Measurements from ENCODE around the gene SPATS2. TPM values are rescaled to one million over a fixed set of nuclear protein-coding genes. Genes with fewer than 3 reads are reported as not detected.
A peak's percentile ranks its signal among the peaks of the same experiment; 100 is the strongest.

The SPATS2 gene
- total RNA-seq, 1 donor from 2014 or later: 46.3 TPM

DNA sequence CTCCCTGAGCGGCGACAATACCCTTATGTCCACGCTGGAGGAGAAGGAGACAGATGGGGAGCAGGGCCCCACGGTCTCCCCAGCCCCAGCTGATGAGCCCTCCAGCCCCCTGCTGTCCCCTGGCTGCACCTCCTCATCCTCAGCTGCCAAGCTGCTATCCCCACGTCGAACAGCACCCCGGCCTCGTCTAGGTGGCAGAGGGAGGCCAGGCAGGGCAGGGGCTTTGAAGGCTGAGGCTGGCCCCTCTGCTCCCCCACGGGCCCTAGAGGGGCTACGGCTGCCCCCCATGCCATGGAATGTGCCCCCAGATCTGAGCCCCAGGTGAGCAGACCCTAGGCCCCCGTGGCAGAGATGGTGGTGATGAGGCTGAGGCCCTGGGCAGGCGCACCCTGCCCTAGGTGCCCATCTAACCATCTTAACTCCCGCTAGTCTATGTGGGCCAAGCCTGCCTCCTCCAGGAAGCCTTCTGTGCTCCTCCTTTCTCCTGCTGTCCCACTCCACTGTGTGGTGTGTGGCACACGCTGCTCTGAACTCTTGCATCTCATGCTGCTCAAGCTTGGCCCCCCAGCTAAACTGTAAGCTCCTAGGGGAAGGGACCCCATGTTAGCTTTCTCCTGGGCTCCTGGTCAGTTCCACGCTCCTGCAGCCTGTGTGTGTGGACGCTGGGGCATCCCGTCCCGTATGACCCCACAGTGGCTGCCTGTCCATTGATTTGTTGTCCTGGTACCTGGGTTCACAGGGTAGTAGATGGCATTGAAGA, 188.5 kb downstream of the SPATS2 start:
- TF ChIP-seq, protein P1, sequence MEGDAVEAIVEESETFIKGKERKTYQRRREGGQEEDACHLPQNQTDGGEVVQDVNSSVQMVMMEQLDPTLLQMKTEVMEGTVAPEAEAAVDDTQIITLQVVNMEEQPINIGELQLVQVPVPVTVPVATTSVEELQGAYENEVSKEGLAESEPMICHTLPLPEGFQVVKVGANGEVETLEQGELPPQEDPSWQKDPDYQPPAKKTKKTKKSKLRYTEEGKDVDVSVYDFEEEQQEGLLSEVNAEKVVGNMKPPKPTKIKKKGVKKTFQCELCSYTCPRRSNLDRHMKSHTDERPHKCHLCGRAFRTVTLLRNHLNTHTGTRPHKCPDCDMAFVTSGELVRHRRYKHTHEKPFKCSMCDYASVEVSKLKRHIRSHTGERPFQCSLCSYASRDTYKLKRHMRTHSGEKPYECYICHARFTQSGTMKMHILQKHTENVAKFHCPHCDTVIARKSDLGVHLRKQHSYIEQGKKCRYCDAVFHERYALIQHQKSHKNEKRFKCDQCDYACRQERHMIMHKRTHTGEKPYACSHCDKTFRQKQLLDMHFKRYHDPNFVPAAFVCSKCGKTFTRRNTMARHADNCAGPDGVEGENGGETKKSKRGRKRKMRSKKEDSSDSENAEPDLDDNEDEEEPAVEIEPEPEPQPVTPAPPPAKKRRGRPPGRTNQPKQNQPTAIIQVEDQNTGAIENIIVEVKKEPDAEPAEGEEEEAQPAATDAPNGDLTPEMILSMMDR (IDR thresholded peaks at IDR 0.05; ENCODE audit: insufficient read depth, low read depth, low read length): no peak
- TF ChIP-seq EZH2 (IDR thresholded peaks at IDR 0.05; ENCODE audit: insufficient read depth, low read length): no peak
- Histone ChIP-seq H3K9me3 (ENCODE audit: insufficient read depth, low read depth, low read length) (no peaks in the 10 kb centered on the region), H2AFZ (ENCODE audit: low read depth, low read length) (no peak overlapping the region), H3K4me3 (ENCODE audit: insufficient read depth, low read depth, low read length) (no peak overlapping the region), H4K20me1 (ENCODE audit: insufficient read depth, low read length) (no peaks in the 10 kb centered on the region), H3K27me3 (ENCODE audit: insufficient read depth, low read length) (peaks cover 10% of the 10 kb centered on the region), H3K79me2 (ENCODE audit: insufficient read depth, low read length) (no peaks in the 10 kb centered on the region), H3K4me1 (ENCODE audit: insufficient read depth, low read length) (no peaks in the 10 kb centered on the region), H3K36me3 (ENCODE audit: insufficient read depth, low read length) (peaks cover 9% of the 10 kb centered on the region), H3K4me2 (ENCODE audit: low read length) (no peak overlapping the region), H3K9ac (ENCODE audit: low read length) (no peak overlapping the region), H3K27ac (ENCODE audit: low read depth, low read length) (no peak overlapping the region)
- H3K36me3 Mint-ChIP-seq (ENCODE audit: low read depth, unreplicated experiment): peaks cover 8% of the 10 kb centered on the region
- H3K27ac Mint-ChIP-seq (ENCODE audit: unreplicated experiment): no peak overlapping the region
- no peak for DNase-seq (ENCODE audit: low read depth)
- no peak for FAIRE-seq
- H3K4me3 Mint-ChIP-seq (ENCODE audit: unreplicated experiment): no peak overlapping the region
- peaks cover 23% of the 10 kb centered on the region for H3K27me3 Mint-ChIP-seq (ENCODE audit: low read depth, unreplicated experiment)
- no peaks in the 10 kb centered on the region for H3K9me3 Mint-ChIP-seq (ENCODE audit: unreplicated experiment)
- no peaks in the 10 kb centered on the region for H3K4me1 Mint-ChIP-seq (ENCODE audit: low read depth, unreplicated experiment)

DNA sequence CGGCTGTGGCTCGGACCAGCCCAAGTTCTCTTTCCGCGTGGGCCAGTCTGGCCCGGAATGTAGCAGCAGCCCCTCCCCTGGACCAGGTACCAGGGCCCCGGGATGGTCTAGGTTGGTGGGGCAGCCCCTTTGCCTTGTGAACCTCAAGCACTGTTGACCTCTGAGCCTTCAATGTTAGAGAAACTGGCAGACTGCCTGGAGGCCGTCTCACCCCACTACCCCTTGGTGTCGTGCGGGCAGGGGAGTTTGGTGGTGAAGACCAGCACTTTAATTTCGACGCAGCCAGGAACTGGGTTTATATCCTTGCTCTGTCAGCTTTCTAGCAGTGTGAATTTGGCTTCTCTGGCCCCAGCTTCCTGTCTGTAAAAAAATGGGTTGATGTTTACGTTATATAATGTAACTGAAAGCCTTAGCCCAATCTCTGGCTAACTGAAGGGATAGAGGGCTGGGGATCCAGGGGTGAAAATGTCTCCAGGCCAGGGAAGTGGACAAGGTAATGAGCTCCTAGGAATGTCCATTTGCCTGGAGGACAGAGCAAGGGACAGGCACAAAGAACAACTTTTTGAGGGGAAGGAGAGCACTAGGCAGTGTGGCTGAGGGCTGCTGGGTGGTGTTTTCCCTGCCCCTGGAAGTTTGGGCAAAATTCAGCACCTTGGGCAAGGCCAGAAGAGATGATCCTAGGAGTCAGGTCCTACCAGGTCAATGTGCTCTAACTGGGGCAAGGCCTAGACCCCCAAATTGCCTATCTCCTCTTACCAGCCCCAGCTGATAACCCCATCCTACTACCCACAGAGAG, 189.3 kb downstream of the SPATS2 start:
- no peak overlapping the region for H3K4me3 ChIP-seq (ENCODE audit: insufficient read depth, low read depth, low read length)
- no peaks in the 10 kb centered on the region for H3K79me2 ChIP-seq (ENCODE audit: insufficient read depth, low read length)
- Mint-ChIP-seq H3K4me3 (ENCODE audit: unreplicated experiment) (peak overlapping the region; percentile 14), H3K27ac (ENCODE audit: unreplicated experiment) (no peak overlapping the region), H3K36me3 (ENCODE audit: low read depth, unreplicated experiment) (peaks cover 8% of the 10 kb centered on the region), H3K27me3 (ENCODE audit: low read depth, unreplicated experiment) (peaks cover 18% of the 10 kb centered on the region), H3K4me1 (ENCODE audit: low read depth, unreplicated experiment) (no peaks in the 10 kb centered on the region), H3K9me3 (ENCODE audit: unreplicated experiment) (no peaks in the 10 kb centered on the region)
- no peaks in the 10 kb centered on the region for H4K20me1 ChIP-seq (ENCODE audit: insufficient read depth, low read length)
- no peak overlapping the region for H3K27ac ChIP-seq (ENCODE audit: low read depth, low read length)
- H3K27me3 ChIP-seq (ENCODE audit: insufficient read depth, low read length): peaks cover 10% of the 10 kb centered on the region
- H2AFZ ChIP-seq (ENCODE audit: low read depth, low read length): no peak overlapping the region
- no peak overlapping the region for H3K9ac ChIP-seq (ENCODE audit: low read length)
- no peaks in the 10 kb centered on the region for H3K9me3 ChIP-seq (ENCODE audit: insufficient read depth, low read depth, low read length)
- H3K4me1 ChIP-seq (ENCODE audit: insufficient read depth, low read length): no peaks in the 10 kb centered on the region
- no peak overlapping the region for H3K4me2 ChIP-seq (ENCODE audit: low read length)
- peaks cover 13% of the 10 kb centered on the region for H3K36me3 ChIP-seq (ENCODE audit: insufficient read depth, low read length)
- FAIRE-seq (no peak), DNase-seq (ENCODE audit: low read depth) (no peak)
- TF ChIP-seq, protein P1 (IDR thresholded peaks at IDR 0.05; ENCODE audit: insufficient read depth, low read depth, low read length): no peak
- TF ChIP-seq EZH2 (IDR thresholded peaks at IDR 0.05; ENCODE audit: insufficient read depth, low read length): no peak
